Inferior parietal cortex (tissue), 1 donor: ENCODE data around the gene AKAP7.

Source experiments
- DNase-seq: peaks from one replicate; pipeline ENCODE4 v3.0.0-alpha.2; 2016; ENCODE audit errors: extremely low spot score

The AKAP7 gene

DNA sequence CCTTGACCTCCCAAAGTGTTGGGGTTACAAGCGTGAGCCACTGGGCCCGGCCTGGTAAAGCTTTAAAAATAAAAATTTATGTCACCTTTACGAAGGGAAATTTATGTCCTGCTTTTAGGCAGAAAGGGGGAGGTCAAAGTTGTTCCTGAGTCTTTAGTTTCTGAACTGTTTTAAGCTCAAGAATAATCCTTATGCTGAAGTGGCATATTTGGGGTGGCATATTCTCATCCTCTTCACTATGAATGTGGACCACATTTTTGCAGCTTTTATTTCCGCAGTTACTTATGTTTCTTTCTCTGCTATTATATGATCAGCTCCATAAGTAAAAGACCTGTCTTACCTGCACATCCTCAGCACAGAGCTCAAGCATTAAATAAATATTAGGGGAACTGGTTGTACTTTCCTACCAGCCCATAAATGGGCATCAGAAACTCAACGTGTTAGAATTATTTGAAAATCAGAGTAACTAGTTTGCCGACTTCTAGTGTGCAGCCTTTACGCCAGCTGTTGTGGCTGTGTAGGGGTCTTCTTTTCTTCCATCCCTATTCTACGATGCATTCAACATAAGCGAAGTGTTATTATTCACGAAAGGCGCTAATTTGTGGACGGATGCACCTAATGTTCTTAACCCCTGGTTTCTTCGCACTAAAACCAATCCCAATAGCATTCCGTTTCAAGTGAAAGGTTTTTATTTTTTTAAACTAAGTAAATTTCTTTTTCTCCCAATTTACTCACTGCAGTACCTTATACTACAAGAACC, 867 bp upstream of the AKAP7 start:
- no peak for DNase-seq

DNA sequence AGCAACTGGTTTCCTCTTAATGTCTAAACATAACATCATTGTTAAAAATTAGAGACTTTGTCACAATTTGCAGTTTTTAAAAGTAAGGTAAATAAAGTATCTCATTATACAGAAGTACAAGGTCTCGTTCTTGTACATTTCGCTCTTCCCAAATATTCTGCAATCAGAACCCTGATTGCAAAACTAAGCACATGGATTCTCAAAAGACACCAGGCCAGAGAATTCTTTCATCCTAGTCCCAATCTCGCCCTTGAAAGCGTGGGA, 355 bp upstream of the AKAP7 start:
- DNase-seq: no peak

DNA sequence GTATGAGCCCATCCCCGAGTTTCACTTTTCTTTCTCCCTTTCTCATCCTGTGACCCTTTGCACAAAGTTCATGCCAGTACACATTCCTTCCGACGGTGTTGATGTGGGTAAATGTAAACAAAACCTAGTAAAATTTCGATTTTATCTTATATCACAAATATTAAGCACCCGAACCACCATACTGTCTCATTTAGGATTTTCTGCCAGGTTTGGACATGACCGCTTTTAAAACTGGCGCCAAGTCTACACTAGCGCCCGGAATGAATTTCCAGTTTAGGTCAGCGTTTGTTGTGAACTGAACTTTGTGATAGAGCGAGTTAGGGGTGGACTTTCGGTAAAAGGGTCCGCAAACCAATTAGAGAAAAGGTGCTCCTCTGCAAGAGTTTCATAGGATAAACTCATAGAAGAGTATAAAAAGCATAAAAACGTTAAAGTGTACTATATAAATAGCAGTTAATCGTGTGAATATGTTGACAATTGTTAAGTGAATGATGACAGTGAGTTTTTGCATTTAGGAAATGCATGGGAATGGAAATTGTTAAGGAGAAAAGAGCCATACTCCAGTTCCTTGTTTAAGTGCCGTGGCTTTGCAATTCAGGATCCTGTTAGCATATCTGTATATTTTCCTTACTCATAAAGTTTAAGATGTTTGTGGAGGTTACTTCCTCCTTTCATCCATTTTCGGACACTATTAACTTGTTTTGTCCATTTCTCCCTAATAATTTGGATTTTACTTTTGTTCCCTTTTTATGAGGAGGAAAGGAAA, 937 bp downstream of the AKAP7 start:
- peak; percentile 67 for DNase-seq

DNA sequence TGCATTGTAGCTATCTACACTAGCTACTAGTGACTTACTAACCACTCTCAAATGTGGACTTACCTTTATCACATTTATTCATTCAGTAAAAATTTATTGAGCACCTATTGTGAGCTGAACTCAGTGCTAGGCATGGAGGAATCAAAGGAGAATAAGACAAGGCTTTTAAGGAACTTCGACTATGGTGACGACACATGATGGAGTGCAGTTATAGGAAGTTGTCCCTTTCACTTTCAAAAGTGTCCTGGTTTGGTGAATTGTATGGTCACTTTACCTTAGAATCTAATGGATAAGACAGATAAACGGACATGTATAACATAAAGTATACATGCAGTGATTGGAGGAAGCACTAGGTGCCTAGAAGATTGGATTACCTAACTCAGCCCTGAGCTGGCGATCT, 4.3 kb downstream of the AKAP7 start:
- no peak for DNase-seq

DNA sequence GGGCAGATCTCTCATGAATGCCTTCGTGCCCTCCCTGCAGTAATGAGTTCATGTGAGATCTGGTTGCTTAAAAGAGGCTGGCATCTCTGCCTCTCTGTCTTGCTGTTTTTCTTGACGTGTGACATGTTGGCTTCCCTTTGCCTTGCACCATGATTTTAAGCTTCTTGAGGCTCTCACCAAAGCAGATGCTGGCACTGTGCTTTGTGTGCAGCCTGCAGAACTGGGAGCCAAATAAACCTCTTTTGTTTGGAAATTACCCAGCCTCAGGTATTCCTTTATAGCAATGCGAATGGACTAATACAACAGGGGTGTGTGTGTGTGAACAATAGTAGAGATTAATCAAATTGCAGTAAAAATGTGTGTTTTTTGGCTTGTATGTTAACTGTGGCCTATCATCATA, 8.1 kb downstream of the AKAP7 start:
- no peak for DNase-seq

DNA sequence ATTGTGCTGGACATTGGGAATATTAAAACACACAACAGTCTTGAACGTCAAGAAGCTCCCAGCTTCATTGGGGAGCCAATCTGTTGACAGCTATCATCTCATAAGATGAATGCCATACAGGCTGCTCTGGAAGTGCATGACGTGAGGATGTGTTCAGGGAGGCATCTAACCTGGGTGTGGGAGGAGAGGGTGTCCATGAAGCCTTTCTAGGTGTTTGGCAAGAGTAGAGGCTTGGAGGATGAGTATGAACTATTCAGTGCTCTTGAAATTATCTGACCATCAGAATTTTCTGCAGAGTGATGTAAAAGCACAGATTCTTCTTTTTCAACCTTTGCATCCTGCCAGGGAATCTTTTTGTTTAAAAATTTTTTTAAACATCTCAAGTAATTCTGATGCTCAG, 11.6 kb downstream of the AKAP7 start:
- no peak for DNase-seq

DNA sequence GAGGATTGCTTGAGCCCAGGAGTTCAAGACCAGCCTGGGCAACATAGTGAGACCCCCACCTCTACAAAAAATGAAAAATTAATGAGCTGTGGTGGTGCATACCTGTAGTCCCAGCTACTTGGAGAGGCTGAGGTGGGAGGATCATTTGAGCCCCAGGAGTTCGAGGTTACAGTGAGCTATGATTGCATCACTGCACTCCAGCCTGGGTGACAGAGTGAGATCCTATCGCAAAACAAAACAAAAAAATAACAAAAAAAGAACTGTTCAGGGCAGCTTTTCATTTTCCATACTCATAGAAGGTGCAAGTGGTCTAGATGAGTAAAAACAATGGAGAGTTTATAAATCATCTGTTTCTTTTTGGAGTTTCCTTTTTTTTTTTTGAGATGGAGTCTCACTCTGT, 21.1 kb downstream of the AKAP7 start:
- no peak for DNase-seq

DNA sequence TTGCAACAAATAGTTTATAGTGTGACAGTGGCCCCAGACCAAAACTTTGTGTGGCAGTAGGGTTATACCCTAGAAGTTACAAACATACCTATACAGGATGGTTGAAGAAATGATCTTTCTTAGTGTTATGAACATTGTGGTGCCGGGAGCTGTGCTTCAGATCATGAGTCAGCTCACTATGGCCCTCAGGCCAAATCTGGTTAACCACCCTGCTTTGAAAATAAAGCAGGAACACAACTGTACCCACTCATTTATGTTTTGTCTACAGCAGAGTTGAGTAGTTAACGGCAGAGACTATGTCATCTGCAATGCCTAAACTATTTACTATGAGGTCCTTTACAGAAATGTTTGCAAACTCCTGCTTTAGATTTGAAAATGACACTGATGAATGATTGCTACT, 24.3 kb downstream of the AKAP7 start:
- no peak for DNase-seq

DNA sequence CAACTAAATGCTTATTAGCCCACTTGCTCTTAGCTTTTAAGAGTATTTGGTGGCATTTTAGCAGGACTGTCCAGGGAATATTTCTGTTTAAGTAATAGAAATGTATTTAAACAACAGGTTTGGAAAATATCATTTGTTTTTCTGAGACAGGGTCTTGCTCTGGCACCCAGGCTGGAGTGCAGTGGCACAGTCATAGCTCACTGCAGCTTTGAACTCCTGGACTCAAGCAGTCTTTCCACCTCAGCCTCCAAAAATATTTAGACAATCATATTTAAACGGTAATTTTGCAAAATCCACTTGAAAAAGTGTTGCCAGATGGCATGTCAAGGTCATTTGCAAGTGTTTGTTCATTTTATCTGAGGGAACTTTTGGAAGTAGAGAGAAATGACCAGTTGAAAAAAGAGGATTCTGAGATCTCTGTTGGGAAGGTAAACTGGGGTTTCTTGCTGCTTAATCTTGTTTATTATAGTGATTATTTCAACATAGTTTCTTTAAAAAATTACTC, 25.0 kb downstream of the AKAP7 start:
- no peak for DNase-seq

DNA sequence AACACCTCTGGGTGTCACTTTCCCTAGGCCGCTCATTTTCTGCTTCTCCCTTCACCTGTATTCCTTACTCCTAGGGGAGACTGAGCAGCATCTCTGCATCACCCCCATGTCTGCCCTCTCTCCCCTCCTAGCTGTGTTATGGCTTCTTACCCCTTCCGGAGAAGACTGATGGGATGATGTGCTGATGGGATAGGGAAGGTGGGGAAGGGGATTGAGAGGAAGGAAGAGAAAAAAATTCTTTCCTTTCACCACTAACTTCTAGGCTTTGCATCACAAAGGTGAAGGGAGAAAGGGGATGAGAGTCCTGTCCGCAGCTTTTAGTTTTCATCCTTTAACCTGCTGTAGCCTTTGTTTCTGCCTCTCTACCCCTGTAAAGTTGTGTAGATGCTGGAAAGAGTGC, 26.7 kb downstream of the AKAP7 start:
- no peak for DNase-seq

DNA sequence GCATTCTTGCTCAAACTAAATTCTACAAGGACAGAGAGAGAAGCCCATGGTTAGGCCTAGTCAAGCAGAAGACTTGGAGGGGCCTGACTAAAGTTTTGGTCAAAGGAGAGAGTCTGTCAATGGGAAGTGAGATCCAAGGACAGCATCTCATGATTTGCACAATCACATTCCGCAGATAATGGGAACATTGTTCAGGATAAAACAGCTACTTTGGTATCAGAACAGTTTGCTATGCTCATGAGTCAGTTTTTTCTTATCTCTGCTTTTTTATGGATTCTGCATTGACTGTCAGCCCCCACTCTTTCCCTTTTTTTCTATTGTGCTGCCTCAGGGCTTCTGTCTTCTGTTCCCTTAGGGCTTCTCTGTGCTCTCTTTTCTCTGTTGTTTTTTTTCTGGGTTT, 28.6 kb downstream of the AKAP7 start:
- DNase-seq: peak; percentile 43

DNA sequence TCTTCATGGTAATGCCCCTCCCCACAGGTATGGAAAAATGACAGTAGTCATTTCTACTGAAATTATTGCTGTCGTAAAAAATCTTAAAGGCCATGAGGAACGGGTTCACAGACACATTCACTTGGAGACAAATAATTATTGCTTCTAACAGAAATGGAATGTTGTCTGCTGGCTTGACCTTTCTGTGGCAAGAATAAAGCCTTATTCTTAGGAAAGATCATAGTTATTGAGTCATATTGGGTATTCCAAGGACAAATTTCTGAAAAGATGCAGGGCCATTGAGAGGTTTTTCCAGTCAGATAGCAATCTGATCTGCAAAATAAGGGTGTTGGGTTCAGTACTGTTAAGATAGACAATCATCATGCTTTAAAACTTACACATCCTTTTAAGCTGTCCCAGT, 29.2 kb downstream of the AKAP7 start:
- no peak for DNase-seq

DNA sequence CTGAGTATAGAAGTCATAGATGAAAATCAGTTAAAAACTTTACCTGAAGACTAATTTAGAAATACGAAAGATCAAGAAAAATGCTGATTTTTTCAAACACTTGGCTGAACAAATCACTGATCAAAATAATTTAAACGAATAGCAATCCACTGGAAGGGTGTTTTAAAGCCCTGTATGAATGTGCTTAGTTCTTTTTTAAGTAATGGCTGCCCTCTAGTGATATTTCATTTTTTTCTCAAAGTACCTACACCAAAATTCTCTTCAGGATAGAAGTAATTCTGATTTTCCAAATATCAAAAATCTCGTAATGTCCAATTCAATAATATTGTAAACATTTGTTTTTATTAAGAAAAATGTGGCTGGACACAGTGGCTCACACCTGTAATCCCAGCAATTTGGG, 32.5 kb downstream of the AKAP7 start:
- peak; percentile 64 for DNase-seq

DNA sequence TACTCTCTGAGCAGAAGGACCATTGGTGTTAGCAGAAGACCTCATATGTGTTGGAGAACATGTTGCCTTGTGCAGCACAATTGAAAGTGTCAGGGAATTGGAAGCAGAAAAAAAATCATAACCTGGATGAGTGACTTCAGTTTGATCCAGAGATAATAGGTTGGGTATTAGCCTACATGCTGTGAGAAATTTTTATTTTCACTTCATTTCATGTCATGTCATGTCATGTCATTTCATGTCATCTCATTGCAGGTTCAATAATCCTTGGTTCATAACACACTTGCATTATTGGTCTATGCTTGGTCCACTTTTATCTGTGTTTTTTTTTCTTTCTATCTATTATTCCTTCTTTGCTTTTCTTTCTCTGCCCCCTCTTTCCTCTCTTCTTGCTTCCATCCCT, 34.3 kb downstream of the AKAP7 start:
- DNase-seq: no peak

DNA sequence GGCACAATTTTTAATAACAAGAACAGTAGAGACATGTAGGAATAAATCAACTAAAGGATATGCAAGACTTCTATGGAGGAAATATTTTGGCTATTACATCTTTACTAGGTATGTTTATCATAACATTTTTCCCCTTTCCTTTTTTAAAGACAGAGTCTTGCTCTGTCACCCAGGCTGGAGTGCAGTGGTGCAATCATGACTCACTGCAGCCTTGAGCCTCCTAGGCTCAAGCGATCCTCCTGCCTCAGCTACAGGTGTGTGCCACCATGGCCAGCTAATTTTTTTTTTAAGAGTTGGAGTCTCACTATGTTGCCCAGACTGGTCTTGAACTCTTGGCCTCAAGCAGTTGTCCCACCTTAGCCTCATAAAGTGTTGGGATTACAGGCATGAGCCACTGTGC, 37.0 kb downstream of the AKAP7 start:
- no peak for DNase-seq

DNA sequence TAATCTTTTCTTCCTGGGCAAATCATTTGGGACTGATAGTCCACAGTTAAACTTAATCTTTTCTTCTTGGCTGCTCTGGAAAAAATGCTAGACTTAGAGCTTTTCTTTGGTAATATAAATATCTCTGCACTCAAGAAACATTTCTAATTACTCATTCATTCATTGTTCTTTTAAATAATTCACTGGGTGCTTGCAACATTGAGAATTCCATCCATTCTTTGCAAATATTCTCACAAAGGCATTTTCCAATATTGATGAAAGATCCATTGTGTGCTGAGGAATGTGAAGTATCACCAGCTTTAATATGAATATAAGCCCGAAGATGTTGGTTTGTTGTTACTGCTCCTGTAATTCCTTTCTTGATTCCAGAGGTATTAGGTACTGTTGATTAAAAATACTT, 38.4 kb downstream of the AKAP7 start:
- no peak for DNase-seq

DNA sequence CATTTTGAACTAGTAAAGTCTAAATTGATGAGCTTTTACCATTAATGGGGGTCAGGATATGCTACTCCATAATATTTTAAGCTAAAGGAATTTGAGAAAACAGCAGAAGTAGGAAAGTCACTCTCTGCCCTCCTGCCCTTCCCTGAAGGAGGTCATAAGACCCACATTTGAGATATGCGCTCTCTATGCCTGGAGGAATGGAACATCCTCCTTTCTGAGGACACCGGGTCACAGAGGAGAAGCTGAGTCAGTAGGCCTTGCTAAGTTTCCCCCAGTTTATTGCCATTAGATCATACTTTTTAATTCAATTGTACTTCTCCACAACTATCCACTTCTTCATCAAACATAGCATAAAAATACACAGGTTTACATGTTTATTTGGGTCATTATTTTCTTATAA, 40.3 kb downstream of the AKAP7 start:
- no peak for DNase-seq

DNA sequence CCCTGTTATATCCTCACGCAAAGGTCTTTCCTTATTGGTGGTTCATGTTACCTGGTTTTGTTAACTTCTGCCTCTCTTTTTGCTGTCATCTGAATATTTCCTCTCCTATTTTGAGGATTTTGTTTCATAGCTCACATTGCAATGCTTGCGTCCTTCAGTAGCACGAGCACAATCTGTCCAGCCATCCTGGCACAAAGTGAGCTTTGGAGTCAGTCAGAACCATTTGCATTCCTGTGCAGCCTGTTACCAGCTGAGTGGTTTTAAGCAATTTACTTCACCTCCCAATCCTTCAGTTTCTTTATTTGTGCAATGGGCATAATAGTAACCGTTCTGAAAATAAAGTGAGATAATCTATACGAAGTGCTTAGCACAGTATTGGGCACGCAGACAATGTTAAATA, 42.7 kb downstream of the AKAP7 start:
- DNase-seq: no peak

DNA sequence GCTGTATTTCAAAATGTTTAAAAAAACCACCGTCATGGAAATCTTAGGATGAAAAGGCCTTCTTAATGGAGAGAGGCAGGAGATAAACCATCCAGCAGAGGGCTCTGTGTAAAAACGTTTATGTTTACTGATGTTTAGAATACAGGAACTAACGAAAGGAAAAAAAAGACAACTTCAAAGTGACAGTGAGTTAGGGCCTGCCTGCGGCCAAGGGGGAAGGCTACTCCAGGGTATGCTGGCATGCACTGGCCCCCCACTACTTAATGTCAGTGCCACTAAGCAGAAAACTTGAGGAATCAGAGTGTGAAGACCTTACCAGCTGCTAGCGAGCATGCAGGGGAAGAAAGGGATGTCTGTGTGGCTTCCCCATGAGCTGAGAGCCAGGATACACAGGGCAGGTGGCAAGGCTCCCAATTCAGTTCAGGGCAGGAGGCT, 47.7 kb downstream of the AKAP7 start:
- peak; percentile 75 for DNase-seq

DNA sequence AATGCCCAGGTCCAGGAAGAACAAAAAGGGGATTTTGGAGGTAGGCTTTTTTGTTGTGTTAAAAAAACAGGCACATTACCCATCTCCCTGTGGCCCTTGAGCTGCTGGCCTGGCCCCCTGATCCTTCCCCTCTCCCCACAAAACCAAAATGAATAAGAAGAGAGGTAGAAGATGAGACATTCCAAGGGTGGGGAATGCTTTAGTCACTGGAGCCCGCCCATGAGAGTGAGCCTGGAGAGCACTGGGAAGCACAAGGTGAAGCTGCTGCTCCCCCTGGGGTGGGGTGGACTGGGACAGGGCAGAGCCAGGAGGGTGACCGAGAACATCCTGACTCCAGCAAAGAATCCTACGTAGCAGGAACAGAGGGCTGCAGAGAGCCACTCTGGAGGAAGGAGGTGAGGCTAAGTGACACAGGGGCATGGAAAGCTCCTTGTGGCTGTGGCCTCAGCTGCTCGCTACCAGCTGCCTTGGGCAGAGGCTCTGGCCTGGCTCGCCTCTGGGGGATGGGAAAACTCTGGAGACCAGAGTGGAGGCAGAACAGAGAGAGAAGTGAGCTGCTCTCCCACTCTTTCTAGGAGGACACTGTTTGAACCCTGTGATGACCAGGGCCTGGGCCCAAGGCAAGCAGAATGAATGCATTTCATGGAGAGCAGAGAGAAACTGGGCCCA, 48.3 kb downstream of the AKAP7 start:
- DNase-seq: no peak

DNA sequence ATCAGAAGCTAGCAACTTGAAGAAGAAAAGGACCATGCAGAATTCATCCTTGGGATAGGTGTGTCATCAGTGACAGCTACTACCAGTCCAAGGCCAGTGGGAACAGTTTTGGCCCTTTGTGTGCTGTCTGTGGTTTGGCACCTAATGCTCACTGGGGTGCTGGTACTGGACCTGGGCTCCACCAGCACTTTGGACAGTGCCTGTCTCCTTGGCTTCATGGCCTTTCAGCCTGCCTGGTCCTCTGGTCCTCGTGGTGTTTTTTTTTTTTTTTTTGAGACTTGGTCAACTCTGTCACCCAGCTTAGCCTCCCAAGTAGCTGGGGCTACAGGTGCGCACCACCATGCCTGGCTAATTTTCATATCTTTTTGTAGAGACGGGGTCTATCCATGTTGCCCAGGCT, 56.3 kb downstream of the AKAP7 start:
- no peak for DNase-seq

DNA sequence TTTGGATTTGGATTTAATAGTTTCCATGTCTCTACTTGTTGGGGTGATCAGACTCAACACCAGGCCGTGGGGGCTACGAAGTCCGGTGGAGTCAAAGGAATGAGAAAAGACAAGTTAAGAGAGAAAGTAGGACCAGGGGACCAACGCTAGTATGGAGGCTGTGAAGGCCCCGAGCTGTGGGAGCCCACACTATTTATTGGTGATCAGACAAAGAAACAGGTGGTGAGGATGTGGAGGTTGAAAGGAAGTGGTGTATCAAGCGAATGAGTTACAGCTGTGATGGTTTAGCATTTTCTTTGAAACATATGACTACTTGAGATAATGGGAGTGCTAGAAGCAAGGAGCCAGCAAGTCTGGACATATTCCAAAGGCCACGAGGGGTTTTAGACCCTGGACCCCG, 62.4 kb downstream of the AKAP7 start:
- no peak for DNase-seq
